A204.1 (cell line): ENCODE results near the gene FYB1.

Experiments used
- FAIRE-seq: peaks from 2 replicates; lab custom pipeline; 2012; peaks lifted over from hg19 to GRCh38; lab: Jason Lieb, UNC

The FYB1 gene

GRCh38 chr5:39118638-39119037 lies 100.7 kb downstream of the FYB1 start:
- FAIRE-seq, result no peak

GRCh38 chr5:39117401-39117800 lies 102.0 kb downstream of the FYB1 start:
- no peak for FAIRE-seq

- FAIRE-seq, result no peak
Observed at GRCh38 chr5:39116344-39117170, 102.8 kb downstream of the FYB1 start.

GRCh38 chr5:39115644-39116343 lies 103.6 kb downstream of the FYB1 start:
- FAIRE-seq, result no peak

- FAIRE-seq, result no peak
Observed at GRCh38 chr5:39114155-39114554, 105.2 kb downstream of the FYB1 start.

GRCh38 chr5:39113354-39113953 lies 105.9 kb downstream of the FYB1 start:
- FAIRE-seq, result no peak

GRCh38 chr5:39109606-39110005 lies 109.8 kb downstream of the FYB1 start:
- no peak for FAIRE-seq

GRCh38 chr5:39108987-39109386 lies 110.4 kb downstream of the FYB1 start:
- FAIRE-seq, result no peak

GRCh38 chr5:39107350-39107749 lies 112.0 kb downstream of the FYB1 start:
- FAIRE-seq, result peak; percentile 67

- FAIRE-seq, result peak; percentile 86
Observed at GRCh38 chr5:39106322-39106721, 113.0 kb downstream of the FYB1 start.

- FAIRE-seq, result no peak
Observed at GRCh38 chr5:39104221-39104620, 115.1 kb downstream of the FYB1 start.

- no peak for FAIRE-seq
Observed at GRCh38 chr5:39102684-39103155, 116.6 kb downstream of the FYB1 start.

GRCh38 chr5:39100851-39101396 lies 118.4 kb downstream of the FYB1 start:
- FAIRE-seq, result no peak

- FAIRE-seq, result no peak
Observed at GRCh38 chr5:39100301-39100850, 119.0 kb downstream of the FYB1 start.

- FAIRE-seq, result no peak
Observed at GRCh38 chr5:39099831-39100230, 119.5 kb downstream of the FYB1 start.

GRCh38 chr5:39093352-39093751 lies 126.0 kb downstream of the FYB1 start:
- no peak for FAIRE-seq

- FAIRE-seq, result no peak
Observed at GRCh38 chr5:39092581-39093351, 126.6 kb downstream of the FYB1 start.

- no peak for FAIRE-seq
Observed at GRCh38 chr5:39091940-39092580, 127.3 kb downstream of the FYB1 start.

GRCh38 chr5:39083968-39084367 lies 135.4 kb downstream of the FYB1 start:
- no peak for FAIRE-seq

GRCh38 chr5:39082995-39083394 lies 136.4 kb downstream of the FYB1 start:
- FAIRE-seq, result no peak

- FAIRE-seq, result peak; percentile 90
Observed at GRCh38 chr5:39080597-39081204, 138.7 kb downstream of the FYB1 start.
